Mesenchymal stem cell (in vitro differentiated cells and primary cell): ENCODE measurements around the gene FNDC11.

Experiments used
- DNase-seq: peaks from one replicate; pipeline ENCODE4 v3.0.0-alpha.2; 2013
- H2AFZ ChIP-seq: one replicate; pipeline ENCODE4 v1.6.1; 2013; ENCODE audit warnings: low read depth, mild to moderate bottlenecking, control low read depth, inconsistent platforms, low read length, moderate library complexity
- H2AK5ac ChIP-seq: 2 replicates; pipeline ENCODE4 v1.6.1; 2013; ENCODE audit warnings: low read length, moderate library complexity, mild to moderate bottlenecking, inconsistent platforms; ENCODE audit not compliant: severe bottlenecking
- H2BK120ac ChIP-seq: one replicate; pipeline ENCODE4 v1.6.1; 2013; ENCODE audit warnings: low read depth, mild to moderate bottlenecking, inconsistent platforms, low read length, moderate library complexity
- H2BK12ac ChIP-seq, 2 experiments: one replicate each; pipeline ENCODE4 v1.6.1; 2013; ENCODE audit warnings: inconsistent platforms in 2 of 2, low read length in 2 of 2, mild to moderate bottlenecking in 2 of 2, moderate library complexity in 2 of 2, control low read depth in 1 of 2
- H2BK15ac ChIP-seq: one replicate; pipeline ENCODE4 v1.6.1; 2013; ENCODE audit warnings: mild to moderate bottlenecking, low read depth, inconsistent platforms; ENCODE audit not compliant: poor library complexity, severe bottlenecking
- H2BK5ac ChIP-seq: 2 replicates; pipeline ENCODE4 v1.6.1; 2013; ENCODE audit warnings: low read depth, mild to moderate bottlenecking, low read length, control low read depth, inconsistent platforms; ENCODE audit not compliant: poor library complexity, severe bottlenecking
- H3K14ac ChIP-seq, 2 experiments: one replicate each; pipeline ENCODE4 v1.6.1; 2013; ENCODE audit warnings: inconsistent platforms in 2 of 2, low read length in 2 of 2, control low read depth in 1 of 2, mild to moderate bottlenecking in 1 of 2, moderate library complexity in 1 of 2
- H3K18ac ChIP-seq, 2 experiments: one replicate each; pipeline ENCODE4 v1.6.1; 2013; ENCODE audit warnings: inconsistent platforms in 2 of 2, low read length in 2 of 2, control low read depth in 1 of 2, low read depth in 1 of 2, mild to moderate bottlenecking in 1 of 2
- H3K23ac ChIP-seq, 2 experiments: one replicate each; pipeline ENCODE4 v1.6.1; 2013; ENCODE audit warnings: inconsistent platforms in 2 of 2, low read length in 2 of 2, mild to moderate bottlenecking in 2 of 2, moderate library complexity in 2 of 2, control low read depth in 1 of 2
- H3K27ac ChIP-seq: 2 replicates; pipeline ENCODE4 v1.5.1; 2013; ENCODE audit warnings: mild to moderate bottlenecking, moderate library complexity, low read length, control low read depth, inconsistent platforms; ENCODE audit not compliant: poor library complexity, severe bottlenecking
- H3K27me3 ChIP-seq, 2 experiments: 2 replicates each; pipeline versions ENCODE4 v1.6.1 to v1.7.0; 2013; ENCODE audit warnings: low read length in 2 of 2, mild to moderate bottlenecking in 2 of 2, moderate library complexity in 2 of 2, control low read depth in 1 of 2, inconsistent platforms in 1 of 2; ENCODE audit not compliant: control insufficient read depth in 1 of 2, insufficient read depth in 1 of 2
- H3K36me3 ChIP-seq, 2 experiments: 2 replicates each; pipeline versions ENCODE4 v1.6.1 to v1.7.0; 2013; ENCODE audit warnings: low read length in 2 of 2, control low read depth in 1 of 2, inconsistent platforms in 1 of 2, low read depth in 1 of 2, mild to moderate bottlenecking in 1 of 2; ENCODE audit not compliant: insufficient read depth in 2 of 2, control insufficient read depth in 1 of 2
- H3K4ac ChIP-seq, 2 experiments: one replicate each; pipeline ENCODE4 v1.6.1; 2013; ENCODE audit warnings: inconsistent platforms in 2 of 2, low read length in 2 of 2, mild to moderate bottlenecking in 2 of 2, moderate library complexity in 2 of 2, control low read depth in 1 of 2, low read depth in 1 of 2
- H3K4me1 ChIP-seq: 2 replicates; pipeline ENCODE4 v1.6.1; 2013; ENCODE audit warnings: low read depth, low read length, control low read depth; ENCODE audit not compliant: control insufficient read depth, insufficient read depth
- H3K4me2 ChIP-seq: 2 replicates; pipeline ENCODE4 v1.6.1; 2013; ENCODE audit warnings: low read length, mild to moderate bottlenecking, inconsistent platforms; ENCODE audit not compliant: poor library complexity, severe bottlenecking
- H3K4me3 ChIP-seq, 2 experiments: 2 replicates each; pipeline versions ENCODE4 v1.5.1 to v1.7.0; 2013; ENCODE audit warnings: low read length in 2 of 2, mild to moderate bottlenecking in 2 of 2, control low read depth in 1 of 2, low read depth in 1 of 2; ENCODE audit not compliant: insufficient read depth in 1 of 2
- H3K79me1 ChIP-seq: replicated peaks from 2 replicates; pipeline ENCODE4 v1.6.1; 2013; ENCODE audit warnings: mild to moderate bottlenecking, control low read depth, low read length, inconsistent platforms; ENCODE audit not compliant: poor library complexity, severe bottlenecking
- H3K9ac ChIP-seq: 2 replicates; pipeline ENCODE4 v1.7.0; 2013; ENCODE audit warnings: mild to moderate bottlenecking, low read length, moderate library complexity
- H3K9me3 ChIP-seq: 2 replicates; pipeline ENCODE4 v1.7.0; 2013; ENCODE audit warnings: mild to moderate bottlenecking, low read length; ENCODE audit not compliant: control insufficient read depth
- H4K8ac ChIP-seq: one replicate; pipeline ENCODE4 v1.6.1; 2013; ENCODE audit warnings: inconsistent platforms, mild to moderate bottlenecking, low read length, moderate library complexity
- H4K91ac ChIP-seq: one replicate; pipeline ENCODE4 v1.6.1; 2013; ENCODE audit warnings: mild to moderate bottlenecking, low read length, inconsistent platforms
- WGBS: methylation state at CpG from one replicate; pipeline ENCODE4 v1.1.7; 2013; ENCODE audit warnings: mixed read lengths; 5-methylcytosine and 5-hydroxymethylcytosine counted together

FNDC11 gene

GRCh38 chr20:63507083-63507743 lies 46.7 kb upstream of the FNDC11 start:
- Histone ChIP-seq H3K27me3 (peaks cover 28 to 70% of the 10 kb centered on the region in 2 experiments), H3K14ac (no peak overlapping the region), H3K4me1 (peaks cover 4% of the 10 kb centered on the region), H4K91ac (no peak overlapping the region), H2AK5ac (no peak overlapping the region), H2BK12ac (no peak overlapping the region), H3K9me3 (peaks cover 12% of the 10 kb centered on the region), H4K8ac (no peak overlapping the region), H2AFZ (no peak overlapping the region), H3K9ac (no peak overlapping the region), H2BK15ac (no peak overlapping the region), H3K18ac (no peak overlapping the region), H3K36me3 (no peaks in the 10 kb centered on the region), H3K4ac (no peak overlapping the region), H3K79me1 (no peaks in the 10 kb centered on the region), H3K4me2 (no peak overlapping the region), H3K23ac (no peak overlapping the region), H3K4me3 (no peak overlapping the region), H3K27ac (no peak overlapping the region), H2BK5ac (no peak overlapping the region), H2BK120ac (no peak overlapping the region)
- DNase-seq: no peak
- WGBS: 88% methylated on average over 30 of the region's 30 CpGs

GRCh38 chr20:63508072-63508768 lies 45.7 kb upstream of the FNDC11 start:
- Histone ChIP-seq H3K18ac (no peak overlapping the region), H2BK120ac (no peak overlapping the region), H3K4me3 (no peak overlapping the region), H3K36me3 (no peaks in the 10 kb centered on the region), H2BK12ac (no peak overlapping the region), H4K91ac (no peak overlapping the region), H3K23ac (no peak overlapping the region), H3K9me3 (peaks cover 12% of the 10 kb centered on the region), H2AK5ac (no peak overlapping the region), H3K27me3 (peaks cover 29 to 71% of the 10 kb centered on the region in 2 experiments), H2BK5ac (no peak overlapping the region), H3K4me1 (no peaks in the 10 kb centered on the region), H3K4me2 (no peak overlapping the region), H3K4ac (no peak overlapping the region), H3K14ac (no peak overlapping the region), H3K27ac (no peak overlapping the region), H3K79me1 (no peaks in the 10 kb centered on the region), H2AFZ (no peak overlapping the region), H2BK15ac (no peak overlapping the region), H3K9ac (no peak overlapping the region), H4K8ac (no peak overlapping the region)
- DNase-seq: no peak
- WGBS: 88% methylated on average over 32 of the region's 33 CpGs

DNA sequence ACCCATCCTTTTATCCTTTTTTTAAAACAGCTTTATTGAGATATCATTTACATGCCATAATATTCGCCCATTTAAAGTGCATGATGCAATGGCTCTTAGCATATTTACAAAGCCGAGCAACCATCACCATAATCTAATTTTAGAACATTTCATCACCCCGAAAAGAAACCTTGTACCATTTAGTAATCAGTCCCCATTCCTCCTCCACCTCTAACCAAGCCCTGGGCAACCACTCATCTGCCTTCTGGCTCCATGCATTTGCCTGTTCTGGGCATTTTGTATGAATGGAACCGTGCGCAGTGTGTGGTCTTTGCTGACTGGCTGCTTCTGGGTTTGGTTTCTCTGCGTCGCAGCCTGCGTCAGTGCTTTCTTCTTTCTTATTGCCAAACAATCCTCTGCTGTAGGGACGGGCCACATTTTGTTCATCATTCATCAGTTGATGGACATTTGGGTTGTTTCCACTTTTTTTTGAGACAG lies 44.8 kb upstream of the FNDC11 start:
- no peak for DNase-seq
- Histone ChIP-seq H3K14ac (no peak overlapping the region), H3K27ac (no peak overlapping the region), H3K9me3 (peaks cover 12% of the 10 kb centered on the region), H2BK5ac (no peak overlapping the region), H3K27me3 (peaks cover 23 to 68% of the 10 kb centered on the region in 2 experiments), H2BK15ac (no peak overlapping the region), H4K91ac (no peak overlapping the region), H3K9ac (no peak overlapping the region), H2BK12ac (no peak overlapping the region), H3K4me3 (no peak overlapping the region), H2AK5ac (no peak overlapping the region), H2BK120ac (no peak overlapping the region), H2AFZ (no peak overlapping the region), H3K23ac (no peak overlapping the region), H4K8ac (no peak overlapping the region), H3K36me3 (no peaks in the 10 kb centered on the region), H3K4ac (no peak overlapping the region), H3K18ac (no peak overlapping the region), H3K4me2 (no peak overlapping the region), H3K79me1 (no peaks in the 10 kb centered on the region), H3K4me1 (no peaks in the 10 kb centered on the region)
- 80% methylated on average over 8 of the region's 9 CpGs for WGBS

- H3K79me1 ChIP-seq: no peaks in the 10 kb centered on the region
- no peak overlapping the region for H2BK120ac ChIP-seq
- H2BK12ac ChIP-seq: no peak overlapping the region
- H4K91ac ChIP-seq: no peak overlapping the region
- H3K9ac ChIP-seq: no peak overlapping the region
- H3K9me3 ChIP-seq: no peaks in the 10 kb centered on the region
- H2BK5ac ChIP-seq: no peak overlapping the region
- peaks cover 0 to under 1% of the 10 kb centered on the region in 2 experiments for H3K36me3 ChIP-seq
- no peak overlapping the region for H3K4me3 ChIP-seq
- peaks cover 9 to 57% of the 10 kb centered on the region in 2 experiments for H3K27me3 ChIP-seq
- H3K4me1 ChIP-seq: no peaks in the 10 kb centered on the region
- no peak overlapping the region for H3K23ac ChIP-seq
- WGBS: 95% methylated on average over 3 of the region's 3 CpGs
- no peak overlapping the region for H3K27ac ChIP-seq
- no peak overlapping the region for H3K4ac ChIP-seq
- H2AFZ ChIP-seq: no peak overlapping the region
- H3K18ac ChIP-seq: no peak overlapping the region
- H2AK5ac ChIP-seq: no peak overlapping the region
- H2BK15ac ChIP-seq: no peak overlapping the region
- H4K8ac ChIP-seq: no peak overlapping the region
- DNase-seq: no peak
- H3K4me2 ChIP-seq: no peak overlapping the region
- H3K14ac ChIP-seq: no peak overlapping the region
Measured at GRCh38 chr20:63513207-63513606, 40.8 kb upstream of the FNDC11 start.
